ENCODE results near the gene SDF4.

Gene SDF4

GRCh38 chr1:1262071-1262470 lies 30.3 kb upstream of the SDF4 start:
- Histone ChIP-seq H4K20me1 (ENCODE audit: insufficient read depth) (no peaks in the 10 kb centered on the region), H3K4me3 (IDR thresholded peaks at IDR 0.05; ENCODE audit: insufficient read depth, low read depth, low read length) (no peak overlapping the region), H3K27me3 (ENCODE audit: insufficient read depth, low read depth) (no peaks in the 10 kb centered on the region), H3K79me2 (ENCODE audit: insufficient read depth, low read depth) (peaks cover 3% of the 10 kb centered on the region; the same call in 1 of the 2 replicates), H3K36me3 (ENCODE audit: insufficient read depth) (peaks cover 11% of the 10 kb centered on the region; the same call in 1 of the 2 replicates), H3K4me2 (no peak overlapping the region), H3K4me1 (ENCODE audit: low read depth, poor library complexity, severe bottlenecking) (no peaks in the 10 kb centered on the region), H2AFZ (ENCODE audit: low read depth) (no peak overlapping the region), H3K27ac (no peak overlapping the region), H3K9ac (no peak overlapping the region)
- TF ChIP-seq CTCF (conservative IDR thresholded peaks at IDR 0.05; ENCODE audit: low read depth, low read length): no peak

GRCh38 chr1:1260843-1261560 lies 29.2 kb upstream of the SDF4 start:
- no peaks in the 10 kb centered on the region for H3K27me3 ChIP-seq (ENCODE audit: insufficient read depth, low read depth)
- H2AFZ ChIP-seq (ENCODE audit: low read depth): no peak overlapping the region
- TF ChIP-seq CTCF (conservative IDR thresholded peaks at IDR 0.05; ENCODE audit: low read depth, low read length): no peak
- H3K36me3 ChIP-seq (ENCODE audit: insufficient read depth): peaks cover 7% of the 10 kb centered on the region; the same call in 1 of the 2 replicates
- H3K27ac ChIP-seq: no peak overlapping the region
- H3K4me3 ChIP-seq (IDR thresholded peaks at IDR 0.05; ENCODE audit: insufficient read depth, low read depth, low read length): no peak overlapping the region
- H4K20me1 ChIP-seq (ENCODE audit: insufficient read depth): no peaks in the 10 kb centered on the region
- H3K4me2 ChIP-seq: no peak overlapping the region
- no peak overlapping the region for H3K9ac ChIP-seq
- no peaks in the 10 kb centered on the region; the same call in 1 of the 2 replicates for H3K79me2 ChIP-seq (ENCODE audit: insufficient read depth, low read depth)
- no peaks in the 10 kb centered on the region for H3K4me1 ChIP-seq (ENCODE audit: low read depth, poor library complexity, severe bottlenecking)

DNA sequence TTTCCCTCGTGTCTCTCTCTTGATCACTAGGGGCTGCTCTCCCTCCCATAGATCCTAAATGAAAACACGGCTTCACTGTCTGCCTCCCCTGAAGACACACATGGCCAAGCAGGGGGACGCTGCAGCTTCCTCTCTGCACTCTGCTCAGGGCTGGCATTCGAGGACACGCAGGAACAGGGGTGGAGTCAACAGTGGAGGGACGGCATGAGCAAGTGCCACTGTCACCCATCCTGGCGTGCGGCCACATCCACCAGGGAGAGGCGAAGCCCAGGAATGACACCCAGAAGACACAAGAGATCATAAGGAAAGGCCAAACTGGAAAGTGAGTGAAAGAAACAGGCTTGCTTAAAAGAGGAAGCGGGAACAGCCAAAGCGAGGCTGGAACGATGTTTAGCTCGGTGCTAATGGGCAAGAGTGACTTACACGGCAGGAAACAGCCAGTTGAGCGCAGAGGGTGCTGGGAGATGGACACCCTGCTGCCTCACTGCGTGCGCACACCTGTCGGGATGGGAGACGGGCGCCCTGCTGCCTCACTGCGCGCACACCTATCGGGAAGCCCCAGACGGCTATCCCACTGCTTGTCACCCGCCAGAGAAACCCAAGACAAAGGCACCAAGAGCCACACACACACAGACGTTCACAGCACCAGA lies 28.3 kb upstream of the SDF4 start:
- Histone ChIP-seq H4K20me1 (ENCODE audit: insufficient read depth) (no peaks in the 10 kb centered on the region), H3K27ac (no peak overlapping the region), H3K4me1 (ENCODE audit: low read depth, poor library complexity, severe bottlenecking) (no peaks in the 10 kb centered on the region), H2AFZ (ENCODE audit: low read depth) (no peak overlapping the region), H3K9ac (no peak overlapping the region), H3K79me2 (ENCODE audit: insufficient read depth, low read depth) (no peaks in the 10 kb centered on the region; the same call in 1 of the 2 replicates), H3K4me2 (no peak overlapping the region), H3K4me3 (IDR thresholded peaks at IDR 0.05; ENCODE audit: insufficient read depth, low read depth, low read length) (no peak overlapping the region), H3K27me3 (ENCODE audit: insufficient read depth, low read depth) (no peaks in the 10 kb centered on the region), H3K36me3 (ENCODE audit: insufficient read depth) (peaks cover 7% of the 10 kb centered on the region; the same call in 1 of the 2 replicates)
- no peak for TF ChIP-seq CTCF (conservative IDR thresholded peaks at IDR 0.05; ENCODE audit: low read depth, low read length)

- no peaks in the 10 kb centered on the region for H4K20me1 ChIP-seq (ENCODE audit: insufficient read depth)
- no peak overlapping the region for H3K4me3 ChIP-seq (IDR thresholded peaks at IDR 0.05; ENCODE audit: insufficient read depth, low read depth, low read length)
- no peak overlapping the region for H2AFZ ChIP-seq (ENCODE audit: low read depth)
- TF ChIP-seq CTCF (conservative IDR thresholded peaks at IDR 0.05; ENCODE audit: low read depth, low read length): no peak
- H3K27ac ChIP-seq: no peak overlapping the region
- no peak overlapping the region for H3K9ac ChIP-seq
- H3K36me3 ChIP-seq (ENCODE audit: insufficient read depth): peaks cover 7% of the 10 kb centered on the region; the same call in 1 of the 2 replicates
- no peaks in the 10 kb centered on the region; the same call in 1 of the 2 replicates for H3K79me2 ChIP-seq (ENCODE audit: insufficient read depth, low read depth)
- no peaks in the 10 kb centered on the region for H3K4me1 ChIP-seq (ENCODE audit: low read depth, poor library complexity, severe bottlenecking)
- no peak overlapping the region for H3K4me2 ChIP-seq
- H3K27me3 ChIP-seq (ENCODE audit: insufficient read depth, low read depth): no peaks in the 10 kb centered on the region
These were observed 27.7 kb upstream of the SDF4 start for GRCh38 chr1:1259540-1259939.
